Neural cell (in vitro differentiated cells): ENCODE results near the gene DGKQ. TPM values are rescaled to one million over a fixed set of nuclear protein-coding genes. Genes with fewer than 3 reads are reported as not detected.
"Not testable (repeated sequence)": the region's sequence is repeated elsewhere in the genome, so short reads cannot be mapped to it uniquely, and the experiment has no call there.

Source experiments
- H2AFZ ChIP-seq: fragments of 200-600, 300-800 bp; sonication (generic), shearing (Covaris generic); 2 replicates; pipeline ENCODE4 v1.6.0; 2014; ENCODE audit warnings: low read depth, mild to moderate bottlenecking, antibody characterized with exemption, low read length, moderate library complexity
- H3F3A ChIP-seq: fragments of 200-600 bp; shearing (Covaris generic); 2 replicates; pipeline ENCODE4 v1.6.1; 2016; ENCODE audit warnings: mild to moderate bottlenecking, moderate library complexity, mixed read lengths, antibody characterized with exemption, low read length; ENCODE audit not compliant: insufficient read depth, poor library complexity, severe bottlenecking
- H3K27ac ChIP-seq: fragments of 200-600, 300-800 bp; sonication (generic), shearing (Covaris generic); 2 replicates; pipeline ENCODE4 v1.5.1; 2014; ENCODE audit warnings: mild to moderate bottlenecking, low read length, moderate library complexity
- H3K27me3 ChIP-seq: fragments of 300-800, 200-600 bp; sonication (generic), shearing (Covaris generic); 2 replicates; pipeline ENCODE4 v1.6.0; 2014; ENCODE audit warnings: mild to moderate bottlenecking, low read depth, low read length, moderate library complexity; ENCODE audit not compliant: insufficient read depth
- H3K36me3 ChIP-seq: fragments of 300-800, 200-600 bp; sonication (generic), shearing (Covaris generic); 2 replicates; pipeline ENCODE4 v1.5.1; 2014; ENCODE audit warnings: mild to moderate bottlenecking, antibody characterized with exemption, low read length, moderate library complexity; ENCODE audit not compliant: insufficient read depth
- H3K4me2 ChIP-seq: fragments of 300-800, 200-600 bp; sonication (generic), shearing (Covaris generic); 2 replicates; pipeline ENCODE4 v1.6.0; 2014; ENCODE audit warnings: mild to moderate bottlenecking, low read length
- H3K4me3 ChIP-seq: fragments of 300-800, 200-600 bp; sonication (generic), shearing (Covaris generic); 2 replicates; pipeline ENCODE4 v1.5.1; 2014; ENCODE audit warnings: mild to moderate bottlenecking, low read length, moderate library complexity
- H3K79me2 ChIP-seq: fragments of 200-600 bp; shearing (Covaris generic); replicated peaks from 2 replicates; pipeline ENCODE4 v1.6.0; 2014; ENCODE audit warnings: mild to moderate bottlenecking, low read length, moderate library complexity; ENCODE audit not compliant: insufficient read depth
- H3K9ac ChIP-seq: fragments of 300-800, 200-600 bp; sonication (generic), shearing (Covaris generic); 2 replicates; pipeline ENCODE4 v1.6.1; 2016; ENCODE audit warnings: mild to moderate bottlenecking, low read length, mixed read lengths
- H3K9me2 ChIP-seq: fragments of 200-600 bp; shearing (Covaris generic); 2 replicates; pipeline ENCODE4 v1.6.1; 2016; ENCODE audit warnings: mild to moderate bottlenecking, low read length, mixed read lengths; ENCODE audit not compliant: insufficient read depth
- H3K9me3 ChIP-seq: fragments of 200-600, 300-800 bp; sonication (generic), shearing (Covaris generic); 2 replicates; pipeline ENCODE4 v1.6.1; 2016; ENCODE audit warnings: mild to moderate bottlenecking, mixed run types, low read length, moderate library complexity, mixed read lengths
- H4K20me1 ChIP-seq: fragments of 200-600 bp; shearing (Covaris generic); 2 replicates; pipeline ENCODE4 v1.6.1; 2016; ENCODE audit warnings: mild to moderate bottlenecking, mixed run types; ENCODE audit not compliant: insufficient read depth
- EP300 ChIP-seq: fragments of 450-650 bp; conservative IDR thresholded peaks from 2 replicates; pipeline ENCODE4 v1.6.1; 2014; ENCODE audit warnings: antibody characterized with exemption, mild to moderate bottlenecking, moderate library complexity; ENCODE audit not compliant: poor library complexity, severe bottlenecking
- EZH2 ChIP-seq: fragments of 200-600, 300-800 bp; shearing (Covaris generic), sonication (generic); IDR thresholded peaks from 2 replicates; pipeline ENCODE4 v1.6.1; 2014; ENCODE audit warnings: antibody characterized with exemption, low read length, borderline replicate concordance, mild to moderate bottlenecking; ENCODE audit not compliant: insufficient read depth, poor library complexity, severe bottlenecking
- MXI1 ChIP-seq: fragments of 450-650 bp; conservative IDR thresholded peaks from 2 replicates; pipeline ENCODE4 v1.6.1; 2014; ENCODE audit warnings: antibody characterized with exemption, mild to moderate bottlenecking; ENCODE audit not compliant: poor library complexity, severe bottlenecking
- POLR2AphosphoS5 ChIP-seq: IDR thresholded peaks from 2 replicates; pipeline ENCODE4 v1.6.1; 2012
- RAD21 ChIP-seq: fragments of 450-650 bp; conservative IDR thresholded peaks from 2 replicates; pipeline ENCODE4 v1.6.1; 2014; ENCODE audit warnings: antibody characterized with exemption, mild to moderate bottlenecking, moderate library complexity
- REST ChIP-seq: IDR thresholded peaks from 2 replicates; pipeline ENCODE4 v1.6.1; 2012; ENCODE audit warnings: borderline replicate concordance
- SMC3 ChIP-seq: fragments of 450-650 bp; conservative IDR thresholded peaks from 2 replicates; pipeline ENCODE4 v1.6.1; 2014; ENCODE audit warnings: antibody characterized with exemption, mild to moderate bottlenecking, moderate library complexity; ENCODE audit not compliant: poor library complexity
- TAF1 ChIP-seq: IDR thresholded peaks from 2 replicates; pipeline ENCODE4 v1.6.1; 2012; ENCODE audit warnings: low read depth
- polyA plus RNA-seq: library from polyadenylated mRNA; depleted of rRNA; stranded (reverse); fragments of >200 nt; gene quantifications from 2 replicates; pipeline ENCODE4 v1.2.3, GENCODE V29; 2014
- TF ChIP-seq, protein P1 (sequence below): fragments of 450-650 bp; IDR thresholded peaks from 2 replicates; pipeline ENCODE4 v1.5.1; 2014; ENCODE audit warnings: antibody characterized with exemption, mild to moderate bottlenecking, moderate library complexity; ENCODE audit not compliant: poor library complexity, severe bottlenecking

Gene DGKQ
- polyA plus RNA-seq, 1 donor from 2014 or later, result 32.4 TPM

DNA sequence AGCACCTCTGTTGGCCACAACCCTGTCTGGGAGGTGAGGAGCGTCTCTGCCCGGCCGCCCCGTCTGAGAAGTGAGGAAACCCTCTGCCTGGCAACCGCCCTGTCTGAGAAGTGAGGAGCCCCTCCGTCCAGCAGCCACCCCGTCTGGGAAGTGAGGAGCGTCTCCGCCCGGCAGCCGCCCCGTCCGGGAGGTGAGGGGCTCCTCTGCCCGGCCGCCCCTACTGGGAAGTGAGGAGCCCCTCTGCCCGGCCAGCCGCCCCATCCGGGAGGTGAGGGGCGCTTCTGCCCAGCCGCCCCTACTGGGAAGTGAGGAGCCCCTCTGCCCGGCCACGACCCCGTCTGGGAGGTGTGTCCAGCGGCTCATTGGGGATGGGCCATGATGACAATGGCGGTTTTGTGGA, 2.6 kb upstream of the DGKQ start:
- H3K27me3 ChIP-seq, H3K27ac ChIP-seq, H3K9me3 ChIP-seq, H3K4me3 ChIP-seq, H3K4me2 ChIP-seq, H2AFZ ChIP-seq, H3K79me2 ChIP-seq, H3K36me3 ChIP-seq, H3K9me2 ChIP-seq, H3K9ac ChIP-seq, H4K20me1 ChIP-seq, H3F3A ChIP-seq: not testable (repeated sequence)

- Histone ChIP-seq H3F3A (no peaks in the 10 kb centered on the region), H3K27ac (no peak overlapping the region), H3K36me3 (no peaks in the 10 kb centered on the region), H3K9ac (no peak overlapping the region), H2AFZ (no peak overlapping the region), H4K20me1 (no peaks in the 10 kb centered on the region), H3K4me2 (no peak overlapping the region), H3K9me3 (no peaks in the 10 kb centered on the region), H3K27me3 (no peaks in the 10 kb centered on the region), H3K4me3 (no peak overlapping the region), H3K79me2 (no peaks in the 10 kb centered on the region), H3K9me2 (no peaks in the 10 kb centered on the region)
- TF ChIP-seq REST (no peak), EZH2 (no peak), TAF1 (no peak), RAD21 (no peak), MXI1 (no peak), POLR2AphosphoS5 (no peak), EP300 (no peak)
- TF ChIP-seq, protein P1, sequence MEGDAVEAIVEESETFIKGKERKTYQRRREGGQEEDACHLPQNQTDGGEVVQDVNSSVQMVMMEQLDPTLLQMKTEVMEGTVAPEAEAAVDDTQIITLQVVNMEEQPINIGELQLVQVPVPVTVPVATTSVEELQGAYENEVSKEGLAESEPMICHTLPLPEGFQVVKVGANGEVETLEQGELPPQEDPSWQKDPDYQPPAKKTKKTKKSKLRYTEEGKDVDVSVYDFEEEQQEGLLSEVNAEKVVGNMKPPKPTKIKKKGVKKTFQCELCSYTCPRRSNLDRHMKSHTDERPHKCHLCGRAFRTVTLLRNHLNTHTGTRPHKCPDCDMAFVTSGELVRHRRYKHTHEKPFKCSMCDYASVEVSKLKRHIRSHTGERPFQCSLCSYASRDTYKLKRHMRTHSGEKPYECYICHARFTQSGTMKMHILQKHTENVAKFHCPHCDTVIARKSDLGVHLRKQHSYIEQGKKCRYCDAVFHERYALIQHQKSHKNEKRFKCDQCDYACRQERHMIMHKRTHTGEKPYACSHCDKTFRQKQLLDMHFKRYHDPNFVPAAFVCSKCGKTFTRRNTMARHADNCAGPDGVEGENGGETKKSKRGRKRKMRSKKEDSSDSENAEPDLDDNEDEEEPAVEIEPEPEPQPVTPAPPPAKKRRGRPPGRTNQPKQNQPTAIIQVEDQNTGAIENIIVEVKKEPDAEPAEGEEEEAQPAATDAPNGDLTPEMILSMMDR, result no peak
These were observed 1.3 kb upstream of the DGKQ start for GRCh38 chr4:974668-975067.

DNA sequence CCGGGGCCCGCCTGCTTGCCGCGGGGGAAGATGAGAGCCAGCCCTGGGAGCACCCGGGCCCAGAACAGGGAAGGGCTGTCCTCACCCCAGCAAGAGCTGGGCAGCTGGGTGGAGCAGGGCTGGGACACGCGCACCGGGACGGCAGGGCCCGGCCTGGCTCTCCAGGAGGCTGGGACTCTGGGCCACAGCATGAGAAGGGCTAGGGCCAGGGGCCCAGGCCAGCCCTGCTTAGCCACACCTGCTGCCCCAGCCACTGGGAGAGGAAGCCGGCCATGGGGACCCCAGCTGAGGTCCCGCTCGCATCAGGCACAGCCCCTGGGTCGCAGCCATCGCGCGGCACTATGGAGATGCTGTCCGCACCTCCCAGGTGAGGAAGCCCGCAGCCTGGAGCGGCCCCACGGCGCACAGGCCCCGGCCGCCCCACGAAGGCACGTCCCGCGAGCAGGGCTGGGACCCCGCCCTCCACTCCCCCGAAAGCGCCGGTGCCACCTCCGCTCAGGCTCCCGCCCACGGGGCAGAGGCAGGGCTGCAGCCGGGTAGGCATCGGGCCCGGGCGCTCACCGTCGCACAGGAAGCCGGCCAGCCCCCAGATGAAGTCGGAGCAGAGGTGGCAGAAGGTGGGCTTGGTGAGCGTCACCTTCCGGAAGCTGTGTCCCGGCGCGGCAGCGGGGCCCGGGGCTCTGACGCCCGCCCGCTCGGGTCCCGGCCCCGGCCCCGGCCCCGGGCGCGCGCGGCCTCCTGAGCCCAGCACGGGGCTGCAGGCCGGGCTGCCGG, 531 bp downstream of the DGKQ start:
- H3K27ac ChIP-seq, result no peak overlapping the region
- H3F3A ChIP-seq, result no peaks in the 10 kb centered on the region
- H4K20me1 ChIP-seq, result no peaks in the 10 kb centered on the region
- H3K4me2 ChIP-seq, result peak overlapping the region; percentile 55
- H3K4me3 ChIP-seq, result peak overlapping the region; percentile 81
- H3K9ac ChIP-seq, result peak overlapping the region; percentile 76
- peaks cover 5% of the 10 kb centered on the region for H3K27me3 ChIP-seq
- H2AFZ ChIP-seq, result no peak overlapping the region
- no peaks in the 10 kb centered on the region for H3K9me3 ChIP-seq
- no peaks in the 10 kb centered on the region for H3K9me2 ChIP-seq
- TF ChIP-seq EP300 (no peak), MXI1 (peak; percentile 48), RAD21 (no peak), SMC3 (no peak)
- H3K79me2 ChIP-seq, result no peaks in the 10 kb centered on the region
- H3K36me3 ChIP-seq, result no peaks in the 10 kb centered on the region
